ENCODE measurements around the gene COPB1.
A peak's percentile ranks its signal among the peaks of the same experiment; 100 is the strongest.

COPB1 gene

DNA sequence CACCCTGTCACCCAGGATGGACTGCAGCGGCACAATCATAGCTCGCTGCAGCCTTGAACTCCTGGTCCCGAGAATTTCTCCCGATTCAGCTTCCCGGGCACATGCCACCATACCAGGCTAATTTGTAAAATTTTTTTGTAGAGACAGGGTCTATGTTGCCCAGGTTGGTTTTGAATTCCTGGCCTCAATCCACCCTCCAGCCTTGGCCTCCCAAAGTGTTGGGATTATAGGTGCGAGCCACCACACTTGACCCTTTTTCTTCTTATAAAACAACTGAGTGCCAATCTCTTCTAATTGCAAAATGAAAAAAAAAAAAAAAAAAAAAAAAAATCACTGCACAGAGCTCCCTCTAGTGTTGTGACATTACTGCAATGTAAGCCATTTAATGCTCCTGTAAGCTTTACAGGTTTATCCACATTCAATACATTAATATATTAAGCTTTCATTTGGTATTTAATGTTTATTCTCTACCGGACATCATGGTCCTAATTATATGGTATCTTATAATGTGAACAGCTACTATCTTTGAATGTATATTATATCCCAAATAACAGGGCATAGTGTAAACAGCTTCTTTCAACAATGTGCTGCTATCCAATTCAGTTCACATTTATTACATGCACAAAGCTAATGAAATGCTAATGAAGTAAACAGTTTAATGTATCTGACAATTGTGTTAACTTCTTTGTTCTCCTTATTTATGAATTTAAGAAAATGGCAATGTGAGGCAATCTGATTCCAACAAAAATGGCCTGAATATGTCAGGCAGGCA, 44.6 kb downstream of the COPB1 start:
- no peak overlapping the region for H3K4me2 ChIP-seq (ENCODE audit: low read length)
- H3K9me3 ChIP-seq (ENCODE audit: insufficient read depth, low read length) = no peaks in the 10 kb centered on the region
- TF ChIP-seq, protein P1, sequence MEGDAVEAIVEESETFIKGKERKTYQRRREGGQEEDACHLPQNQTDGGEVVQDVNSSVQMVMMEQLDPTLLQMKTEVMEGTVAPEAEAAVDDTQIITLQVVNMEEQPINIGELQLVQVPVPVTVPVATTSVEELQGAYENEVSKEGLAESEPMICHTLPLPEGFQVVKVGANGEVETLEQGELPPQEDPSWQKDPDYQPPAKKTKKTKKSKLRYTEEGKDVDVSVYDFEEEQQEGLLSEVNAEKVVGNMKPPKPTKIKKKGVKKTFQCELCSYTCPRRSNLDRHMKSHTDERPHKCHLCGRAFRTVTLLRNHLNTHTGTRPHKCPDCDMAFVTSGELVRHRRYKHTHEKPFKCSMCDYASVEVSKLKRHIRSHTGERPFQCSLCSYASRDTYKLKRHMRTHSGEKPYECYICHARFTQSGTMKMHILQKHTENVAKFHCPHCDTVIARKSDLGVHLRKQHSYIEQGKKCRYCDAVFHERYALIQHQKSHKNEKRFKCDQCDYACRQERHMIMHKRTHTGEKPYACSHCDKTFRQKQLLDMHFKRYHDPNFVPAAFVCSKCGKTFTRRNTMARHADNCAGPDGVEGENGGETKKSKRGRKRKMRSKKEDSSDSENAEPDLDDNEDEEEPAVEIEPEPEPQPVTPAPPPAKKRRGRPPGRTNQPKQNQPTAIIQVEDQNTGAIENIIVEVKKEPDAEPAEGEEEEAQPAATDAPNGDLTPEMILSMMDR (IDR thresholded peaks at IDR 0.05; ENCODE audit: low read depth, low read length) = peak; percentile 66
- no peak for TF ChIP-seq EZH2phosphoT487 (IDR thresholded peaks at IDR 0.05; ENCODE audit: low read depth)
- 0 out of 2 replicates have a peak, but pooled peaks cover 1% of the 10 kb centered on the region for H4K20me1 ChIP-seq (ENCODE audit: insufficient read depth, low read length)
- H3K27me3 ChIP-seq (ENCODE audit: low read depth, low read length) = no peaks in the 10 kb centered on the region
- H3K79me2 ChIP-seq (ENCODE audit: low read length) = no peaks in the 10 kb centered on the region
- H3K9ac ChIP-seq (ENCODE audit: low read length) = no peak overlapping the region
- H3K27ac ChIP-seq (ENCODE audit: low read length) = no peak overlapping the region
- no peak overlapping the region for H2AFZ ChIP-seq (ENCODE audit: low read depth, low read length)
- no peak overlapping the region for H3K4me3 ChIP-seq (ENCODE audit: low read length)
- peaks cover 7% of the 10 kb centered on the region for H3K4me1 ChIP-seq (ENCODE audit: low read length)
- peaks cover 38% of the 10 kb centered on the region for H3K36me3 ChIP-seq (replicated peaks; ENCODE audit: low read depth, low read length)

DNA sequence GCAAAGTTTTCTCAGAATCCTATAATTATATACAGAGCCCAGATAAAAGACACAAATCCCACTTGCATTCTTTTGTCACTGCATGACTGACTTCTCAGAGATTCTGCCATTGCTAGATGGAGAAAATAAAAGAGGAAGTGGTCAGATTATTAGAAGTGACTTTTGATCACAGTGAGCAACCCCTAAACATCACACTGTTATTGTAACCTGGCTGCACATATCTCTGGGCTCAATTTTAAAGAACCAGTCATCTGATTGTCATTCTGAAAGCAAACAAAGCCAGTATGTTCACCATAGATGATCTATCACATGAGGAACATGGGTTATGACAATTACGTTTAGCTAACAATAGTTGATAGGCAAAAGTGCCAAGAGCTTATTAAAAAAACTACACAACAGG, 47.8 kb downstream of the COPB1 start:
- Histone ChIP-seq H3K27me3 (ENCODE audit: low read depth, low read length) (no peaks in the 10 kb centered on the region), H3K27ac (ENCODE audit: low read length) (no peak overlapping the region), H3K9ac (ENCODE audit: low read length) (no peak overlapping the region), H4K20me1 (ENCODE audit: insufficient read depth, low read length) (no peaks in the 10 kb centered on the region), H2AFZ (ENCODE audit: low read depth, low read length) (no peak overlapping the region), H3K36me3 (replicated peaks; ENCODE audit: low read depth, low read length) (peaks cover 20% of the 10 kb centered on the region), H3K4me1 (ENCODE audit: low read length) (peaks cover 12% of the 10 kb centered on the region), H3K4me3 (ENCODE audit: low read length) (no peak overlapping the region), H3K9me3 (ENCODE audit: insufficient read depth, low read length) (no peaks in the 10 kb centered on the region), H3K79me2 (ENCODE audit: low read length) (no peaks in the 10 kb centered on the region), H3K4me2 (ENCODE audit: low read length) (no peak overlapping the region)
- TF ChIP-seq, protein P1 (IDR thresholded peaks at IDR 0.05; ENCODE audit: low read depth, low read length) = no peak
- TF ChIP-seq EZH2phosphoT487 (IDR thresholded peaks at IDR 0.05; ENCODE audit: low read depth) = no peak

DNA sequence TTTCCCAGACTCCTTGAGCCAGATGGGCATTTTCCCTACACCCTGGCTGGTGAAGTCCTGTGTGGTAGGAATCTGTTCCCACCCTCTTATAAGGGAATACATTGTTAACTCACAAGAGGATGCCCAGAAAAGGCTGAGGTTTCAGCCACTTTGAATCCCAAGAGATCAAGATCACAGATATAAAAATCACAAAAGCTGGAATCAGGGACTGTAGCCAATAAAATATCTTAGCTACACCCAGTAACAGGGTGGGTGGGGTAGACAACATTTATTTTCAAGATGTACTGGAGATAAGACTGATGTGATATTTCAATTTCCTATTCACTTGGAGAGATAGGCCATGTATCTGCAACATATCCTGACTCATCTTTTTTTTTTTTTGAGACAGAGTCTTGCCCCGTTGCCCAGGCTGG, 50.3 kb downstream of the COPB1 start:
- Histone ChIP-seq H3K9ac (ENCODE audit: low read length) (no peak overlapping the region), H3K4me3 (ENCODE audit: low read length) (no peak overlapping the region), H3K4me2 (ENCODE audit: low read length) (no peak overlapping the region), H2AFZ (ENCODE audit: low read depth, low read length) (no peak overlapping the region), H3K79me2 (ENCODE audit: low read length) (no peaks in the 10 kb centered on the region), H4K20me1 (ENCODE audit: insufficient read depth, low read length) (no peaks in the 10 kb centered on the region), H3K36me3 (replicated peaks; ENCODE audit: low read depth, low read length) (peaks cover 16% of the 10 kb centered on the region), H3K9me3 (ENCODE audit: insufficient read depth, low read length) (no peaks in the 10 kb centered on the region), H3K27me3 (ENCODE audit: low read depth, low read length) (no peaks in the 10 kb centered on the region), H3K27ac (ENCODE audit: low read length) (no peak overlapping the region), H3K4me1 (ENCODE audit: low read length) (peaks cover 16% of the 10 kb centered on the region)
- no peak for TF ChIP-seq EZH2phosphoT487 (IDR thresholded peaks at IDR 0.05; ENCODE audit: low read depth)
- TF ChIP-seq, protein P1 (IDR thresholded peaks at IDR 0.05; ENCODE audit: low read depth, low read length) = no peak

DNA sequence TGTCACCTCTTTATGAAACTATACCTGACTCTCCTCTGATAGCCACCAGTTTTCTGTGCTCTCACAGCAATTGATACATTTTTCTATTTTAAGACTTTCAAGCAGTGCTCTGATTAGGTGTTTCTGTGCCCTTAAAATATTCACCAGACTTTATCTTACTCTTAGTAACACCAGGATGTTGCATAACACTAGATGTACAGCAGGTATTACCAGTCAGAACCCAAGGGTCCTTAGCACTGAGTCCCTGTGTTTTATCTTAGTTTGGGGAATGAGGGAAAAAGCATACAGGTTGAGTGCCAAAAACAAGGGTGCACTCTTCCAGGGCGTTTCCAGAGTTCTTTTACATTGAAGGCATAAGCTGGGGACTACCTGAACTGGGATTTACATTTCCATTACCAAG, 51.4 kb downstream of the COPB1 start:
- Histone ChIP-seq H3K9me3 (ENCODE audit: insufficient read depth, low read length) (no peaks in the 10 kb centered on the region), H3K9ac (ENCODE audit: low read length) (no peak overlapping the region), H3K4me2 (ENCODE audit: low read length) (no peak overlapping the region), H3K36me3 (replicated peaks; ENCODE audit: low read depth, low read length) (peaks cover 15% of the 10 kb centered on the region), H2AFZ (ENCODE audit: low read depth, low read length) (no peak overlapping the region), H3K27me3 (ENCODE audit: low read depth, low read length) (no peaks in the 10 kb centered on the region), H4K20me1 (ENCODE audit: insufficient read depth, low read length) (no peaks in the 10 kb centered on the region), H3K4me1 (ENCODE audit: low read length) (peaks cover 16% of the 10 kb centered on the region), H3K27ac (ENCODE audit: low read length) (no peak overlapping the region), H3K4me3 (ENCODE audit: low read length) (no peak overlapping the region), H3K79me2 (ENCODE audit: low read length) (no peaks in the 10 kb centered on the region)
- no peak for TF ChIP-seq EZH2phosphoT487 (IDR thresholded peaks at IDR 0.05; ENCODE audit: low read depth)
- TF ChIP-seq, protein P1 (IDR thresholded peaks at IDR 0.05; ENCODE audit: low read depth, low read length) = no peak

Measured in OCI-LY3 (cell line).